NCI-H82 treated with DMSO at 0.1 percent for 48 hours (cell line): Measurements from ENCODE around the gene ZYG11B.
"Not testable (repeated sequence)": the region's sequence is repeated elsewhere in the genome, so short reads cannot be mapped to it uniquely, and the experiment has no call there.

Experiments
- DNase-seq: peaks from one replicate; lab custom pipeline; 2025; ENCODE audit not compliant: unreplicated experiment; lab: John Stamatoyannopoulos, UW

Gene ZYG11B

GRCh38 chr1:52726265-52727113, at the start of gene ZYG11B:
Gene ZYG11B (plus strand): TSS chr1:52726453. CDS start chr1:52726654, 201 bp downstream.
- peak; percentile 71 for DNase-seq

DNA sequence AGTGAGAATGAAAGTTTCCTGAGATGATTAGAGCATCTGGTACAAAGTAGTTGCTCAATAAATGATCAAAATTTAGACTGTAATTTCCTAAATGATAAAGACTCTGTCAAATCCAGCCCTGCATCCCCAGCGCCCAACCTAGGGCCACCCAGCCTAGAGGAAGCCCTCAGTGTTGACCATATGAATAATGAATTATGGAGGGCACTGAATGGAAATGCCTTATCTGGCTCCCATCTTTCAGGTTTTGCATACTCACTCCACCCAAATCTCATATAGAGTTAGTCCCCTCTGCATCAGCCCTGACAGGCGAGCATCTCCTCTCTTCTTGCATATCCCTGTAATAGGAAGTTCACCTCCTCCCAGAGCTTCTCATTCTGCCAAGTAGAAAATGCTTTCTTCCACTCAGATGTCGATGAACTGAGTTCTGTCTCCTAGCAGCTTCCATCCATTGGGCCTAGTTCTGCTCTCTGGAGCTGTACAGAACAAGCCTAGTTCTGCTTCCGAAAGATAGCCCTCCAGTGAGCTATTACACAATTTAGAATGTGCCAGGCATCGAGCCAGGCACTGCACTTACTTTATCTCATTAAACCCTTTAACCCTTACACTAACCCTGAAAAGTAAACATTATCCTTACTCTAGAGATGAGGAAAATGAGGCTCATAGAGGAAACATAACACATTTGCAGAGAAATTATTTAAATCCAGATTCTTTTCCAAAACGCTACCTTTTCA, 49.0 kb upstream of the ZYG11B start:
- no peak for DNase-seq

DNA sequence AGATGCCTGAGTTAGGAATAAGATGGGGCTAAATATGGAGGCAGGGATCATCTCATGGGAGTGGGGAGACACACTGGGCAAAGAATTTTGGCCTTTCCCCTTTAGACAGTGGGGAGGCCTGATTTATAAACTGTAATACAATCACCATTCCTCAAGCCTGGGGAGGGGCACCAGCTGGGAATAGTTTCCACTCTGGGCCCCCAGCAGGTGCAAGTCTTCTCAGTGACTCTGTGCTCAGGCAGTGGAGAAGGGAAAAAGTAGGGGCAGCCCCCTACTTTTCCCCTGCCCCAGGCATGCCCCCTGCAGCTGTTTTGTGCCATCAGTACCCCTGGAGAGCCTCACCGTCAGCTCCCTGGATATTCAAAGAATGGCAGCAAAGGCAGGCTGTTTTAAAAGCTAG, 47.2 kb upstream of the ZYG11B start:
- DNase-seq, result no peak

GRCh38 chr1:52679498-52679897, 46.8 kb upstream of the ZYG11B start:
- no peak for DNase-seq

GRCh38 chr1:52680353-52680752, 45.9 kb upstream of the ZYG11B start:
- no peak for DNase-seq

- DNase-seq, result no peak
Observed at GRCh38 chr1:52681136-52681535, 45.1 kb upstream of the ZYG11B start.

- no peak for DNase-seq
Observed at GRCh38 chr1:52683367-52683940, 42.8 kb upstream of the ZYG11B start.

DNA sequence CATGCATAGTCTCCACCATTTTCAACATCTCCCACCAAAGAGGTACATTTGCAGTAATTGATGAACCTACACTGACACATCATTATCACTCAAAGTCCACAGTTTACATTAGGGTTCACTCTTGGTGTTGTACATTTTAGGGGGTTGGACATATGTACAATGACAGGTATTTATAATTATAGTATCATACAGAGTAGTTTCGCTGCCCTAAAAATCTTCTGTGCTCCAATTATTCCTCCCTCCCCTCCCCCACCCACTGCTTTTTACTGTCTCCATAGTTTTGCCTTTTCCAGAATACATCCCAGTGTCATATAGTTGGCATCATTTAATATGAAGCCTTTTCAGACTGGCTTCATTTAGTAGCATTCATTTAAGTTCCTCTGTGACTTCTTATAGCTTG, 41.7 kb upstream of the ZYG11B start:
- no peak for DNase-seq

GRCh38 chr1:52686261-52686751, 39.9 kb upstream of the ZYG11B start:
- peak; percentile 29 for DNase-seq

GRCh38 chr1:52686830-52687229, 39.4 kb upstream of the ZYG11B start:
- no peak for DNase-seq

DNA sequence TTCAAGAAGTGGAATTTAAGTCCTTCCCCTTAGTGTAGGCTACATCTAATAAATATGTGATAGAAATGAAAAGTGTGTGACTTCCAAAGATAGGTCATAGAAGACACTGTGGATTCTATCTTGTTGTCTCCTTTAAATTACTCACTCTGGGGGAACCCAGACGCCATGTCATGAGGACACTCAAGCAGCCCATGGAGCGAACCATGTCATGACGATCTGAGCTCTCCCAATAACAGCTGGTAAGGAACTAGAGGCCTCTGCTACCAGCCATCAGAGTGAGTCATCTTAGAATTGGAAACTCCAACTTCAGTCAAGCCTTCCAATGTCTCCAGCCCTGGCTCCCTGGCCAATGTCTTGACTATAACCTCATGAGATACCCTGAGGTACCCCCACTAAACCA, 34.4 kb upstream of the ZYG11B start:
- DNase-seq, result no peak

DNA sequence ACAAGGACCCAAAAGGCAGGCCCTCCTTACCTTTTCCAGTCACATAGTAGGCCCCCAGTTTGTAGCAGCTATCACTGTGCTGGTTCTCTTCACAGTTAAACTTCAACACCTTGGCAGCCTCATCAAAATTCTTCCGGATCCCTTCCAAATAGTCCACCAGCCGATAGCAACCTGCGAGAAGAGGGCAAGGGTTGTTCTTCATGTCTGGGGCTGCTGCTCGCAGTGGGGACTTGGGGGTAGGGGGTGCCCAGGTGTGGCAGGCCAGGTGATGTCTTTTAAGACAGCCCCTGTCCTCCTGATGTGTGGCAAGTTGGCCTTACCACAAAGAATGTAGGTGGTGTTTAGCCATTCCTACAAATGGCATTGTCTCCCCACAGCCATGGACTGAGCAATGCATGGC, 33.6 kb upstream of the ZYG11B start:
- DNase-seq, result no peak

GRCh38 chr1:52693351-52693750, 32.9 kb upstream of the ZYG11B start:
- not testable (repeated sequence) for DNase-seq

DNA sequence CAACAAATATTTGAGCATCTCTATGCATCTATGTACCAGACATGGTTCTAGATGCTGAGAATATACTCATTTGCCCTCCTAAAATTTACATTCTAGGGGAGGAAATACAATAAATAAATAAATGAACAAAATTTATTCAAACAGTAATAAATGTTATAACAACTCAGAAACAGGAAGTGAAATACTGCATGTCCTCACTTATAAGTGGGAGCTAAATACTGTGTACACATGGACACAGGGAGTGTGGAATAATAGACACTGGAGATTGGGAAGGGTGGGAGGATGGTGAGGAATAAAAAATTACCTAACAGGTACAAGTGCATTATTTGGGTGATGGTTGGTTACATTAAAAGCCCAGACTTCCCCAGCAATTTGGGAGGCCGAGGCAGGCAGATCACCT, 32.4 kb upstream of the ZYG11B start:
- DNase-seq, result no peak

DNA sequence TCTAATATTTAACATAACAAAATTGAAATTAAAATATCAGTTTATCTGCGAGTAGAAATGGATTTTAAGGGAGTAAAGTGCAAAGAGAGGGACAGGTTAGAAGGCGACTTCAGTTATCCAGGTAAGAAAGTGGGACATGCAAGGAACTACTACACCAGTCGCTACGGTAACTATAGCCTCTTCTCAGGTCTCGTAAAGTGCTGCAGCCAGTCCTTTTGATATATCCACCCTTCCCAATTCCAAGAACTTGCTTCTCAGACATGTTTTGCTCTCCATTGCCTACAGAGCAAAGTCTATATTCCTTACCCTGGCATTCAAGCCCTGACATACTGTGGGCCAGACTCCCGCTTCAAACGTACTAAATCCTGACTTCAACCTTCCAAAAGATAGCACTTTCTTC, 30.6 kb upstream of the ZYG11B start:
- DNase-seq, result no peak

DNA sequence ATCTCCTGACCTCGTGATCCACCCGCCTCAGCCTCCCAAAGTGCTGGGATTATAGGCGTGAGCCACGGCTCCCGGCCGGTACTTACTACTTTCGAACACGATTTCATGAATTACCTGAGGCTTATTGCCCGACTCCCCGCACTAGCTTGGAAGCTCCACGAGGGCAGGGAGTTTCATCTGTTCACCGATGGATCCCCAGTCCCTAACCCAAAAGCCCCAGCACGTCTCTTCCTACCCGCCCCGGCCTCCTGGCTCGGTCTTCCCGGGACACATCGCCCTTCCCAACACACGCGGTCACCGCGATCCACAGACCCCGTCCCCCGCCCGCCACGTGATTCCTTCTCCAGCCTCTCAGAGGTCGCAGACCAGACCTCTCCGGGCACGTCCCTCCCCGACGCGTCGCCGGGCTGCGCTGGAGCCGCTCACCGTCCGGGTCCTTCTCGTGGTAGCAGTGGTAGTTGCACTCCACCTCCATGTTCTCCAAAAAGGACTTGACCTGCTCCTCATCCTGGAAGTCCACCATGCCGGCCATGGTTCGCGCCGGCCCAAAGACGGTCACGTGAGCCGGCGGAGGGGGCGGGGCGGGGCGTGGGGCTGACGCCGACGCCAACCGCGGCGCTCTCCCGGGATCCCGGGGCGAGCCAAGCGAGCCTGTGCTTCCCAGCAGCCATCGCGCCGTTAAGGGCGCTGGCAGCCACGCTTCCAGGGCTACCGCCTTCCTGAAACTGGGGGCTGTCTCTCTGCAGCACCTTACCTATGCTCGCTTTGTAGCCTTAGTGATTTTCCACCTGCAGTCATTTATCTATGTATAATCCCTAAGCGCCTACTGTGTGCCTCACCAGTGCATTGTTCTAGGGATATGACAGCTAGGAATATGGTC, 28.2 kb upstream of the ZYG11B start, which contains the start of gene COA7:
Gene COA7 (minus strand): TSS at position 553 of the 880 bp plus-strand sequence. CDS start 21 bp downstream, at position 532.
- DNase-seq, result peak; percentile 56

- peak; percentile 97 for DNase-seq
Observed at GRCh38 chr1:52702886-52703787, 23.1 kb upstream of the ZYG11B start.

GRCh38 chr1:52706136-52706670, 20.1 kb upstream of the ZYG11B start:
- DNase-seq, result no peak
